ENCODE measurements around the gene PDCD1. TPM values are rescaled to one million over a fixed set of nuclear protein-coding genes. Genes with fewer than 3 reads are reported as not detected.

Gene PDCD1
- total and polyA plus RNA-seq, 2 donors from 2014 or later: 0.49 to 1.6 TPM

- Histone ChIP-seq H3K9ac (ENCODE audit: low read length in 3 of 3) (no peak overlapping the region), H3K36me3 (ENCODE audit: control insufficient read depth in 2 of 3, insufficient read depth in 3 of 3, low read length in 3 of 3) (no peaks in the 10 kb centered on the region), H3K27me3 (ENCODE audit: control insufficient read depth, insufficient read depth, low read length) (no peaks in the 10 kb centered on the region), H3K4me1 (ENCODE audit: control insufficient read depth in 2 of 3, insufficient read depth in 2 of 3, low read depth in 1 of 3, low read length in 3 of 3) (no peaks in the 10 kb centered on the region), H3K9me3 (ENCODE audit: control insufficient read depth in 2 of 3, insufficient read depth in 1 of 3, low read length in 3 of 3) (no peaks in the 10 kb centered on the region), H3K4me3 (ENCODE audit: low read length in 3 of 3) (no peak overlapping the region), H3K27ac (ENCODE audit: low read depth in 2 of 2, low read length in 2 of 2) (no peak overlapping the region)
- intact Hi-C loops (cut with DNase I): loop anchor here (10.0 kb wide), 1 partner anchor 137 kb away; the partner anchor contains the start of gene D2HGDH
- DNase-seq (no peak), FAIRE-seq (no peak)
- no peak for TF ChIP-seq CTCF (IDR thresholded peaks at IDR 0.05; ENCODE audit: borderline replicate concordance, extremely low read depth, insufficient read depth)
Measured at GRCh38 chr2:241872313-241872642, 13.6 kb upstream of the PDCD1 start.

- FAIRE-seq: no peak
- Histone ChIP-seq H3K9ac (ENCODE audit: low read length in 3 of 3) (no peak overlapping the region), H3K4me3 (ENCODE audit: low read length in 3 of 3) (no peak overlapping the region), H3K4me1 (ENCODE audit: control insufficient read depth in 2 of 3, insufficient read depth in 2 of 3, low read depth in 1 of 3, low read length in 3 of 3) (no peaks in the 10 kb centered on the region), H3K27me3 (ENCODE audit: control insufficient read depth, insufficient read depth, low read length) (no peaks in the 10 kb centered on the region), H3K36me3 (ENCODE audit: control insufficient read depth in 2 of 3, insufficient read depth in 3 of 3, low read length in 3 of 3) (no peaks in the 10 kb centered on the region), H3K9me3 (ENCODE audit: control insufficient read depth in 2 of 3, insufficient read depth in 1 of 3, low read length in 3 of 3) (no peaks in the 10 kb centered on the region), H3K27ac (ENCODE audit: low read depth in 2 of 2, low read length in 2 of 2) (no peak overlapping the region)
- intact Hi-C loops (cut with DNase I): loop anchor here (10.0 kb wide), 1 partner anchor 137 kb away; the partner anchor contains the start of gene D2HGDH
- peak in 1 of 5 donors; percentile 73 for DNase-seq
- TF ChIP-seq CTCF (IDR thresholded peaks at IDR 0.05; ENCODE audit: borderline replicate concordance, extremely low read depth, insufficient read depth): no peak
Measured at GRCh38 chr2:241871538-241872312, 13.0 kb upstream of the PDCD1 start.

- Histone ChIP-seq H3K27ac (ENCODE audit: low read depth in 2 of 2, low read length in 2 of 2) (no peak overlapping the region), H3K27me3 (ENCODE audit: control insufficient read depth, insufficient read depth, low read length) (peaks cover 1% of the 10 kb centered on the region), H3K4me1 (ENCODE audit: control insufficient read depth in 2 of 3, insufficient read depth in 2 of 3, low read depth in 1 of 3, low read length in 3 of 3) (no peaks in the 10 kb centered on the region), H3K9me3 (ENCODE audit: control insufficient read depth in 2 of 3, insufficient read depth in 1 of 3, low read length in 3 of 3) (no peaks in the 10 kb centered on the region), H3K4me3 (ENCODE audit: low read length in 3 of 3) (no peak overlapping the region), H3K36me3 (ENCODE audit: control insufficient read depth in 2 of 3, insufficient read depth in 3 of 3, low read length in 3 of 3) (no peaks in the 10 kb centered on the region), H3K9ac (ENCODE audit: low read length in 3 of 3) (no peak overlapping the region)
- DNase-seq (peak in 1 of 5 donors; percentile 66), FAIRE-seq (no peak)
- no peak for TF ChIP-seq CTCF (IDR thresholded peaks at IDR 0.05; ENCODE audit: borderline replicate concordance, extremely low read depth, insufficient read depth)
- intact Hi-C loops (cut with DNase I): loop anchor here (10.0 kb wide), 1 partner anchor 136 kb away; the partner anchor contains the start of gene D2HGDH
Measured at GRCh38 chr2:241870611-241871537, 12.2 kb upstream of the PDCD1 start.

Data from kidney (tissue), 14 donors.